ENCODE data around the gene SLC29A2.

The SLC29A2 gene

DNA sequence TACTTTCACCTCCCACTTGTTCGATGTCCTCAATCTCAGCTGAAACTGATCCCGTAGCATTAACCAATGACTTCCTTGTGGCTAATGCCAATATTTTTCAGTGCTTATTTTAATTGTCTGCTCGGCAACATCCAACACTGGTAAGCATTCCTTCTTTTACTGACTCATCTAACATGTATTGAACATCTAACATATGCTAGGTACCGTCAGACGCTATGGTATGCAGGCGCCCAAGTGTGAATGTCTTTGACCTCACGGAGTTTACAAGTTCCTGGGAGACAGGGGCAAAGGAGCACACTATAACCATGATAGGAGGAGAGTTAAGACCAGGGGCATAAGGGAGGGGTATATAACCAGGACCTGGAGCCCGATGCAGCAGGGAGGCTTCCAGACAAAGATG is 28.4 kb downstream of the SLC29A2 start:
- Histone ChIP-seq H3K9me3 (ENCODE audit: insufficient read depth, low read depth, low read length) (no peaks in the 10 kb centered on the region), H3K9ac (ENCODE audit: low read depth, low read length) (no peak overlapping the region), H3K4me3 (ENCODE audit: low read length) (no peak overlapping the region), H3K27me3 (ENCODE audit: insufficient read depth, low read length) (peaks cover 9% of the 10 kb centered on the region; the same call in 1 of the 2 replicates), H3K36me3 (ENCODE audit: insufficient read depth, low read depth, low read length) (peaks cover 32% of the 10 kb centered on the region), H3K4me1 (ENCODE audit: insufficient read depth, low read length) (peaks cover 5% of the 10 kb centered on the region; the same call in 1 of the 2 replicates), H3K27ac (ENCODE audit: low read length) (no peak overlapping the region)

GRCh38 chr11:66341502-66342126 is 29.9 kb downstream of the SLC29A2 start:
- H3K36me3 ChIP-seq (ENCODE audit: insufficient read depth, low read depth, low read length) = peaks cover 32% of the 10 kb centered on the region
- H3K27ac ChIP-seq (ENCODE audit: low read length) = no peak overlapping the region
- H3K9ac ChIP-seq (ENCODE audit: low read depth, low read length) = no peak overlapping the region
- peaks cover 3% of the 10 kb centered on the region; the same call in 1 of the 2 replicates for H3K27me3 ChIP-seq (ENCODE audit: insufficient read depth, low read length)
- peaks cover 5% of the 10 kb centered on the region; the same call in 1 of the 2 replicates for H3K4me1 ChIP-seq (ENCODE audit: insufficient read depth, low read length)
- H3K9me3 ChIP-seq (ENCODE audit: insufficient read depth, low read depth, low read length) = no peaks in the 10 kb centered on the region
- H3K4me3 ChIP-seq (ENCODE audit: low read length) = no peak overlapping the region

- Histone ChIP-seq H3K9me3 (ENCODE audit: insufficient read depth, low read depth, low read length) (no peaks in the 10 kb centered on the region), H3K27ac (ENCODE audit: low read length) (no peak overlapping the region), H3K27me3 (ENCODE audit: insufficient read depth, low read length) (peaks cover 3% of the 10 kb centered on the region; the same call in 1 of the 2 replicates), H3K9ac (ENCODE audit: low read depth, low read length) (no peak overlapping the region), H3K4me1 (ENCODE audit: insufficient read depth, low read length) (peaks cover 5% of the 10 kb centered on the region; the same call in 1 of the 2 replicates), H3K4me3 (ENCODE audit: low read length) (no peak overlapping the region), H3K36me3 (ENCODE audit: insufficient read depth, low read depth, low read length) (peaks cover 32% of the 10 kb centered on the region)
These were observed 30.7 kb downstream of the SLC29A2 start for GRCh38 chr11:66340596-66341501.

DNA sequence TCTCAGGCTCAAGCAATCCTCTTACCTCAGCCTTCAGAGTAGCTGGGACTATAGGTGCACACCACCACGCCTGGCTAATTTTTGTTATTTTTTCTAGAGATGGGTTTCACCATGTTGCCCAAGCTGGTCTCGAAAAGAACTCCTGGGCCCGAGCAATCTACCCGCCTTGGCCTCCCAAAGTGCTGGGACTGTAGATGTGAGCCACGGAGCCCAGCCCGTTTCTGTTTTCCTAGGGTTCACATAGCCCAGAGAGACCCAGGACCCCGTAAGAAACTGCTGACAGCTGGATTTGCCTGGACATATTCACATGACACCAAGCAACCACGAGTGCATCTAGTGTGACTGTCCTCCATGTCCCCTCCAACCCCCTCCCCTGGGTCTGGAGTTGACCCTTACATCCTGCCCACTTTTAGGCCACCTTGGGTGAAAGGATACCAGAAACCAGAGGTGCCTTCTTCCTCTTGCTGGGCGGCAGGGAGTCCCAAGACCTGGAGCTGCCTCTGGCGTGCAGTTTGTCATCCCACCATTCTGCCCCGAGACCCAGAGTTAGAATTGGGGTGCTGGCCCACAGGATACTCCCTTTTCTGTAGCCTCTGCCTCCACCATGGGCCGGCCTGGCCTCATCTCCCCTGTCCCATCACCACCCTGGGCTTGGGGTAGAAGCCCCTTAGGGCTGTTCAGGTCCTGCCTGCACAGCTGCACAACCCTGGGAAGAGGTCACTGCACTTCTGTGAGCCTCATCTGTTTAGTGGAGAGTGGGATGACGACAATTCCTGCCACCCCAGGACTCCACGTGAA is 31.7 kb downstream of the SLC29A2 start:
- Histone ChIP-seq H3K9ac (ENCODE audit: low read depth, low read length) (no peak overlapping the region), H3K9me3 (ENCODE audit: insufficient read depth, low read depth, low read length) (no peaks in the 10 kb centered on the region), H3K36me3 (ENCODE audit: insufficient read depth, low read depth, low read length) (peaks cover 32% of the 10 kb centered on the region), H3K27ac (ENCODE audit: low read length) (no peak overlapping the region), H3K4me1 (ENCODE audit: insufficient read depth, low read length) (peaks cover 8% of the 10 kb centered on the region; the same call in 1 of the 2 replicates), H3K4me3 (ENCODE audit: low read length) (no peak overlapping the region), H3K27me3 (ENCODE audit: insufficient read depth, low read length) (peaks cover 12% of the 10 kb centered on the region)

GRCh38 chr11:66339162-66339675 is 32.3 kb downstream of the SLC29A2 start:
- no peak overlapping the region for H3K4me3 ChIP-seq (ENCODE audit: low read length)
- no peaks in the 10 kb centered on the region for H3K9me3 ChIP-seq (ENCODE audit: insufficient read depth, low read depth, low read length)
- no peak overlapping the region for H3K27ac ChIP-seq (ENCODE audit: low read length)
- peaks cover 6% of the 10 kb centered on the region; the same call in 1 of the 2 replicates for H3K4me1 ChIP-seq (ENCODE audit: insufficient read depth, low read length)
- H3K27me3 ChIP-seq (ENCODE audit: insufficient read depth, low read length) = peaks cover 12% of the 10 kb centered on the region
- H3K36me3 ChIP-seq (ENCODE audit: insufficient read depth, low read depth, low read length) = peaks cover 32% of the 10 kb centered on the region
- H3K9ac ChIP-seq (ENCODE audit: low read depth, low read length) = no peak overlapping the region

GRCh38 chr11:66338276-66339161 is 33.0 kb downstream of the SLC29A2 start:
- H3K9me3 ChIP-seq (ENCODE audit: insufficient read depth, low read depth, low read length) = no peaks in the 10 kb centered on the region
- peaks cover 3% of the 10 kb centered on the region; the same call in 1 of the 2 replicates for H3K4me1 ChIP-seq (ENCODE audit: insufficient read depth, low read length)
- H3K36me3 ChIP-seq (ENCODE audit: insufficient read depth, low read depth, low read length) = peaks cover 32% of the 10 kb centered on the region
- no peak overlapping the region for H3K4me3 ChIP-seq (ENCODE audit: low read length)
- H3K27ac ChIP-seq (ENCODE audit: low read length) = no peak overlapping the region
- no peak overlapping the region for H3K9ac ChIP-seq (ENCODE audit: low read depth, low read length)
- peaks cover 12% of the 10 kb centered on the region for H3K27me3 ChIP-seq (ENCODE audit: insufficient read depth, low read length)

DNA sequence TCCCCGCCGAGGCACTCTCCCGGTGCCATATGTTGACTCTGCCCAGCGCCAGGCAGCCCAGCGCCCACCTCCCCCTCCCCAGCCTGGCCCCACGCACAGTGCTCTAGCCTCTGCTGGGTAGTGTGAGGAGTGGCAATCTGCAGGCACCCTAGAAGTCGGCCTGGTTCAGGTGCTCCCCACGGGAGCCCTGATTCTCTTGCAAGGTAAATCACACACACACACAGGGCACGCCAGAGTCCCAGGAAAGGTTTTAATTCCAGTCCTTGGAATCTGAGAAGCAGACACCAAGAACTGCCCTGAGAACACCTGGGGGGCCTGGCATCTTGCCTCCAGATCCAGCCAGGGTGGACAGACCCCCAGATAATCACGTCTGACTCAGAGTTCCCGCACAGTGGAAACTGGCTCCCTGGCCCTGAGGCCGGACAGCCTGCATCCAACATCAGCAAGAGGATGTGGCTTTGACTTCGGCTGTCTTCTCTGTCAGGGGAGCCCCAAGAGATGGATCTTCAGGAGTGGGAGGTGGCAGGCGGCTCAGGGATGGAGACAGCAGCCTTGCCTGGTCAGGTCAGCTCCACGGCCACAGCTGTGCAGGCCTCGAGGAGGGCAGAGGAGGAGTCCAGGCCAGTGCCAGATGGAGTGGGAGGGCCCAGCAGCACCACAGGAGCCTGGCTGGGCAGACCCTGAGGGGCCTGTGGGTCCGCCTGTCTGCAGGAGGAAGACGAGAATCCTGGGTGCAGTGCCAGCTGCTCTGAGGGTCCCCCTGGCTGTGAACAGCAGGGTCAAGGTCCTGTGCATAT is 34.3 kb downstream of the SLC29A2 start:
- H3K9me3 ChIP-seq (ENCODE audit: insufficient read depth, low read depth, low read length) = no peaks in the 10 kb centered on the region
- no peak overlapping the region for H3K4me3 ChIP-seq (ENCODE audit: low read length)
- H3K27ac ChIP-seq (ENCODE audit: low read length) = no peak overlapping the region
- H3K36me3 ChIP-seq (ENCODE audit: insufficient read depth, low read depth, low read length) = peaks cover 32% of the 10 kb centered on the region
- H3K4me1 ChIP-seq (ENCODE audit: insufficient read depth, low read length) = peaks cover 3% of the 10 kb centered on the region; the same call in 1 of the 2 replicates
- no peak overlapping the region for H3K9ac ChIP-seq (ENCODE audit: low read depth, low read length)
- H3K27me3 ChIP-seq (ENCODE audit: insufficient read depth, low read length) = peaks cover 12% of the 10 kb centered on the region

GRCh38 chr11:66336234-66337102 is 35.1 kb downstream of the SLC29A2 start, which contains the start of gene RIN1:
TSS of gene RIN1 (minus strand) at chr11:66336434. CDS start at chr11:66336402, 32 bp downstream.
- no peak within 1 kb of the TSS; the same call in 1 of the 2 replicates for H3K9ac ChIP-seq (ENCODE audit: low read depth, low read length)
- H3K4me3 ChIP-seq (ENCODE audit: low read length) = peak within 1 kb of the TSS; percentile 67
- peaks cover 24% of the 10 kb centered on the region for H3K36me3 ChIP-seq (ENCODE audit: insufficient read depth, low read depth, low read length)
- H3K4me1 ChIP-seq (ENCODE audit: insufficient read depth, low read length) = peaks cover 3% of the 10 kb centered on the region; the same call in 1 of the 2 replicates
- no peak within 1 kb of the TSS for H3K27ac ChIP-seq (ENCODE audit: low read length)
- H3K27me3 ChIP-seq (ENCODE audit: insufficient read depth, low read length) = peaks cover 12% of the 10 kb centered on the region
- H3K9me3 ChIP-seq (ENCODE audit: insufficient read depth, low read depth, low read length) = no peaks in the 10 kb centered on the region

DNA sequence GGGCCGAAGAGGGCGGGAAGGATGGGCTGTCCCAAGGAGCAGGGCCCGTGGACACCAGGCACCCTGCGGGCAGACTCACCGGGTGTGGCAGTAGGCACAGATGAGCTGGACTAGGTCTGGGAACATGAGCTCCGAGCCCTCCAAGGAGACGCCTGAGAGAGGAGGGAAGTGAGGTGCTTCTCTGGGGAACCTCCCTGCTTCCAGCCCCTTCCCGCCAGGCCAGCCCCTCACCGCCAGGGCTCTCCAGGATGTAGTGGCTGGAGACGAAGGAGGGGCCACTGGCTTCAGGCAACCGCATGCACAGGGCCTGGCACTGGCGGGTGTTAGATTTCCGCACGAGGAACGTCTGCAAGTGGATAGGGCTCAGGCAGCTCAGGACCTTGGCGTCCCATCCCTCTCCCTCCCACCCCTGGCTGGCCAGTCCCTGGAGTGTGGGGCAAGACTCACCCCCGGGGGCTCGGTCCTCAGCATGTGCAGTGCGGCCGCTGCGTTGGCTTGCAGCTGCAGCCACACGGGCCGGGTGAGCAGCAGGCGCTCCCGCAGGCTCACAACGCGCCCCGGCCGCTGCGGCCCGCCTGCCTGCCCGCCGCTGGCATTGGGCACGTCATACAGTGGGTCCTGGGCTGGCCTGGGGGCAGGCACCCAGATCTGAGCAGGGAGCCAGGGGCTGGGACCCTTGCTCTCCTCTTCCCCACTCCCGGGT is 35.9 kb downstream of the SLC29A2 start:
- Histone ChIP-seq H3K36me3 (ENCODE audit: insufficient read depth, low read depth, low read length) (peaks cover 16% of the 10 kb centered on the region), H3K27ac (ENCODE audit: low read length) (no peak overlapping the region), H3K9me3 (ENCODE audit: insufficient read depth, low read depth, low read length) (no peaks in the 10 kb centered on the region), H3K9ac (ENCODE audit: low read depth, low read length) (no peak overlapping the region; the same call in 1 of the 2 replicates), H3K27me3 (ENCODE audit: insufficient read depth, low read length) (peaks cover 12% of the 10 kb centered on the region), H3K4me3 (ENCODE audit: low read length) (peak overlapping the region; percentile 67), H3K4me1 (ENCODE audit: insufficient read depth, low read length) (peaks cover 3% of the 10 kb centered on the region; the same call in 1 of the 2 replicates)

All from iPS-20b (cell line).